Measurements from ENCODE around the gene TUBD1.
A peak's percentile ranks its signal among the peaks of the same experiment; 100 is the strongest.
"Not testable (repeated sequence)": the region's sequence is repeated elsewhere in the genome, so short reads cannot be mapped to it uniquely, and the experiment has no call there.

TUBD1 gene, protein sequence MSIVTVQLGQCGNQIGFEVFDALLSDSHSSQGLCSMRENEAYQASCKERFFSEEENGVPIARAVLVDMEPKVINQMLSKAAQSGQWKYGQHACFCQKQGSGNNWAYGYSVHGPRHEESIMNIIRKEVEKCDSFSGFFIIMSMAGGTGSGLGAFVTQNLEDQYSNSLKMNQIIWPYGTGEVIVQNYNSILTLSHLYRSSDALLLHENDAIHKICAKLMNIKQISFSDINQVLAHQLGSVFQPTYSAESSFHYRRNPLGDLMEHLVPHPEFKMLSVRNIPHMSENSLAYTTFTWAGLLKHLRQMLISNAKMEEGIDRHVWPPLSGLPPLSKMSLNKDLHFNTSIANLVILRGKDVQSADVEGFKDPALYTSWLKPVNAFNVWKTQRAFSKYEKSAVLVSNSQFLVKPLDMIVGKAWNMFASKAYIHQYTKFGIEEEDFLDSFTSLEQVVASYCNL

GRCh38 chr17:59892924-59893675 lies at the start of gene TUBD1, which contains the start of gene RPS6KB1:
TUBD1 (minus strand) TSS chr17:59892943; CDS start chr17:59891002, 1,941 bp downstream.
RPS6KB1 (plus strand) TSS chr17:59893121; CDS start chr17:59893185, 64 bp downstream.
- Histone ChIP-seq H3K36me3 (ENCODE audit: control insufficient read depth in 5 of 5, insufficient read depth in 5 of 5, low read length in 5 of 5) (peaks cover 3 to 9% (median 3%) of the 10 kb centered on the region in 5 donors), H3K27me3 (ENCODE audit: control insufficient read depth in 5 of 5, insufficient read depth in 4 of 5, low read length in 5 of 5) (no peaks in the 10 kb centered on the region), H3K9me3 (ENCODE audit: control insufficient read depth in 5 of 5, low read length in 5 of 5) (no peaks in the 10 kb centered on the region), H3K4me3 (ENCODE audit: low read depth in 1 of 5, low read length in 5 of 5) (peak within 1 kb of the TSS; percentile 81 to 94 (median 89)), H3K27ac (ENCODE audit: low read depth, low read length) (peak within 1 kb of the TSS; percentile 91), H3K9ac (ENCODE audit: low read length in 5 of 5) (peak within 1 kb of the TSS; percentile 68 to 98 (median 98)), H3K4me1 (ENCODE audit: control insufficient read depth in 5 of 5, insufficient read depth in 5 of 5, low read length in 5 of 5) (peaks cover 0 to 27% (median 23%) of the 10 kb centered on the region in 5 donors)

- Histone ChIP-seq H3K9ac (ENCODE audit: low read length in 5 of 5) (no peak overlapping the region), H3K27me3 (ENCODE audit: control insufficient read depth in 5 of 5, insufficient read depth in 4 of 5, low read length in 5 of 5) (no peaks in the 10 kb centered on the region), H3K4me3 (ENCODE audit: low read depth in 1 of 5, low read length in 5 of 5) (no peak overlapping the region), H3K27ac (ENCODE audit: low read depth, low read length) (no peak overlapping the region), H3K9me3 (ENCODE audit: control insufficient read depth in 5 of 5, low read length in 5 of 5) (no peaks in the 10 kb centered on the region), H3K36me3 (ENCODE audit: control insufficient read depth in 5 of 5, insufficient read depth in 5 of 5, low read length in 5 of 5) (peaks cover 23 to 72% (median 50%) of the 10 kb centered on the region in 5 donors), H3K4me1 (ENCODE audit: control insufficient read depth in 5 of 5, insufficient read depth in 5 of 5, low read length in 5 of 5) (peaks cover 0 to 2% (median 0%) of the 10 kb centered on the region in 5 donors)
These were observed 48.4 kb upstream of the TUBD1 start for GRCh38 chr17:59941131-59941530.

DNA sequence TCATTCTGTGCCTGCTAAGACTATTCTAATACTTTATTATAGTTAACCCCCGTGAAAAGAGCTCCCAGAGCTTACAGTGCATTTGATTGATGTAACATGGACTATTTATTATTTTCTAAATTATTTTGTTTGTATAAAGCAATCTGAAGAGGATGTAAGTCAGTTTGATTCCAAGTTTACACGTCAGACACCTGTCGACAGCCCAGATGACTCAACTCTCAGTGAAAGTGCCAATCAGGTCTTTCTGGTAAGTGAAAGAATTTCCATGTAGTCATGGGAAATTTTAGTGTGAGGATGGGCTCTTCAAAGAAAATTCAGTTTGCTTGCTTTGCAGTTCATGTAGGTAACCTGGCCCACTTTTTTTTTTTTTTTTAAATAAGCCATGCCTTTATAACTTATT lies 48.0 kb upstream of the TUBD1 start:
- H3K9me3 ChIP-seq (ENCODE audit: control insufficient read depth in 5 of 5, low read length in 5 of 5); H3K27ac ChIP-seq (ENCODE audit: low read depth, low read length); H3K9ac ChIP-seq (ENCODE audit: low read length in 5 of 5); H3K27me3 ChIP-seq (ENCODE audit: control insufficient read depth in 5 of 5, insufficient read depth in 4 of 5, low read length in 5 of 5); H3K4me3 ChIP-seq (ENCODE audit: low read depth in 1 of 5, low read length in 5 of 5); H3K4me1 ChIP-seq (ENCODE audit: control insufficient read depth in 5 of 5, insufficient read depth in 5 of 5, low read length in 5 of 5): not testable (repeated sequence)
- H3K36me3 ChIP-seq (ENCODE audit: control insufficient read depth in 5 of 5, insufficient read depth in 5 of 5, low read length in 5 of 5) = peaks cover 19 to 72% (median 50%) of the 10 kb centered on the region in 5 donors

DNA sequence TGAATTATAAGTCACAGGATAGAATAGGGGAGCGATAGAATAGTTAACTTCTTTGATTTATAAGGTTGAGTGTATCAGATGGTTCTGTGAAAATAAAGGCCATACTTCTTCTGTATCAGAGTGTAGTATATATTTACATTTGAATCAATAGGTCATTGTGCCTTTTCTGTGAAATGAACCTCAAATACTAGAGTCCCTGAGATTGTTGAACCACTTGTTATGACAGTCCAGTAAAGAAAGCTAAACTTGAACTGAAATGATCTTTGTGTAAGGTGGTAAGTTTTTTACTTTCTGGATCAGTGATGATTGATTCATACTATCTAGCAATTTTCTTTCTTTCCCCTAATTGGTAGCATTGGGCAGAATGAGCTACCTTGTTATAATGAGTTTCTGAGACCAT lies 40.6 kb upstream of the TUBD1 start:
- not testable (repeated sequence) for H3K4me1 ChIP-seq (ENCODE audit: control insufficient read depth in 5 of 5, insufficient read depth in 5 of 5, low read length in 5 of 5); H3K4me3 ChIP-seq (ENCODE audit: low read depth in 1 of 5, low read length in 5 of 5); H3K27ac ChIP-seq (ENCODE audit: low read depth, low read length); H3K9ac ChIP-seq (ENCODE audit: low read length in 5 of 5); H3K9me3 ChIP-seq (ENCODE audit: control insufficient read depth in 5 of 5, low read length in 5 of 5); H3K27me3 ChIP-seq (ENCODE audit: control insufficient read depth in 5 of 5, insufficient read depth in 4 of 5, low read length in 5 of 5)
- peaks cover 32 to 80% (median 55%) of the 10 kb centered on the region in 5 donors for H3K36me3 ChIP-seq (ENCODE audit: control insufficient read depth in 5 of 5, insufficient read depth in 5 of 5, low read length in 5 of 5)

- peaks cover 30 to 73% (median 48%) of the 10 kb centered on the region in 5 donors for H3K36me3 ChIP-seq (ENCODE audit: control insufficient read depth in 5 of 5, insufficient read depth in 5 of 5, low read length in 5 of 5)
- H3K27me3 ChIP-seq (ENCODE audit: control insufficient read depth in 5 of 5, insufficient read depth in 4 of 5, low read length in 5 of 5); H3K4me3 ChIP-seq (ENCODE audit: low read depth in 1 of 5, low read length in 5 of 5); H3K4me1 ChIP-seq (ENCODE audit: control insufficient read depth in 5 of 5, insufficient read depth in 5 of 5, low read length in 5 of 5); H3K9ac ChIP-seq (ENCODE audit: low read length in 5 of 5); H3K9me3 ChIP-seq (ENCODE audit: control insufficient read depth in 5 of 5, low read length in 5 of 5); H3K27ac ChIP-seq (ENCODE audit: low read depth, low read length): not testable (repeated sequence)
These were observed 38.0 kb upstream of the TUBD1 start for GRCh38 chr17:59930768-59931167.

- not testable (repeated sequence) for H3K27me3 ChIP-seq (ENCODE audit: control insufficient read depth in 5 of 5, insufficient read depth in 4 of 5, low read length in 5 of 5); H3K4me1 ChIP-seq (ENCODE audit: control insufficient read depth in 5 of 5, insufficient read depth in 5 of 5, low read length in 5 of 5); H3K4me3 ChIP-seq (ENCODE audit: low read depth in 1 of 5, low read length in 5 of 5); H3K9me3 ChIP-seq (ENCODE audit: control insufficient read depth in 5 of 5, low read length in 5 of 5); H3K9ac ChIP-seq (ENCODE audit: low read length in 5 of 5); H3K27ac ChIP-seq (ENCODE audit: low read depth, low read length)
- peaks cover 34 to 71% (median 46%) of the 10 kb centered on the region in 5 donors for H3K36me3 ChIP-seq (ENCODE audit: control insufficient read depth in 5 of 5, insufficient read depth in 5 of 5, low read length in 5 of 5)
These were observed 37.4 kb upstream of the TUBD1 start for GRCh38 chr17:59930121-59930520.

DNA sequence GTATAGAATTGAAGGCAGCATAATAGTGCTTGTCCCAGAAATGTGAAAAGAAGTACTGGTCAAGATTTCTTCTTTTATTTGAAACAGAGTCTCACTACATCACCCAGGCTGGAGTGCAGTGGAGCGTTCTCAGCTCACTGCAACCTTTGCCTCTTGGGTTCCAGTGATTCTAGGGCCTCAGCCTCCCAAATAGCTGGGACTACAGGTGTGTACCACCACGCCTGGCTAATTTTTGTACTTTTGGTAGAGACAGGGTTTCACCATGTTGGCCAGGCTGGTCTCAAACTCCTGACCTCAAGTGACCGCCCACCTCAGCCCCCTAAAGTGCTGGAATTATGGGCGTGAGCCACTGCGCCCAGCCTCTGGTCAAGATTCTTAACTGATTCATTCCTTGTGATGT lies 27.9 kb upstream of the TUBD1 start:
- H3K9me3 ChIP-seq (ENCODE audit: control insufficient read depth in 5 of 5, low read length in 5 of 5); H3K27ac ChIP-seq (ENCODE audit: low read depth, low read length); H3K4me1 ChIP-seq (ENCODE audit: control insufficient read depth in 5 of 5, insufficient read depth in 5 of 5, low read length in 5 of 5); H3K27me3 ChIP-seq (ENCODE audit: control insufficient read depth in 5 of 5, insufficient read depth in 4 of 5, low read length in 5 of 5); H3K4me3 ChIP-seq (ENCODE audit: low read depth in 1 of 5, low read length in 5 of 5); H3K9ac ChIP-seq (ENCODE audit: low read length in 5 of 5): not testable (repeated sequence)
- H3K36me3 ChIP-seq (ENCODE audit: control insufficient read depth in 5 of 5, insufficient read depth in 5 of 5, low read length in 5 of 5) = peaks cover 14 to 70% (median 39%) of the 10 kb centered on the region in 5 donors

DNA sequence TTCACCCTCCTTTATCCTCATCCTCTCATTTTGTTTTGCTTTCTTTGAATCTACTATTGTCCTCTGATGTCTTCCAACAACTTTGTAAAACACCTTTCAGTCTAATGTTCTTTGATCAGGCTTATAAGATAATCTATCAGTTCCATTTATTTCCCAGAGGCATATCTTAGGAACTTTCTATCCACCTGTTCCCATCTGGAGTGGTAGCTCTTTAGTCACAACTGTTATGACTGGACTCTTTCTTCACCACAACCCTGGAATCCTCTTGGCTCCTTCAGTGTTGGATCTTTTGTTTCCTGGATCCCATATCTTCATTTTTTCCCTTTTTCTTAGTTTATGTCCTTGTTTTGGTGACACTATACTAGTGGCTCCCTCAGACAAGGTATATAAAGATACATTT lies 23.7 kb upstream of the TUBD1 start:
- Histone ChIP-seq H3K4me1 (ENCODE audit: control insufficient read depth in 5 of 5, insufficient read depth in 5 of 5, low read length in 5 of 5) (no peaks in the 10 kb centered on the region), H3K27me3 (ENCODE audit: control insufficient read depth in 5 of 5, insufficient read depth in 4 of 5, low read length in 5 of 5) (no peaks in the 10 kb centered on the region), H3K27ac (ENCODE audit: low read depth, low read length) (no peak overlapping the region), H3K9ac (ENCODE audit: low read length in 5 of 5) (no peak overlapping the region), H3K9me3 (ENCODE audit: control insufficient read depth in 5 of 5, low read length in 5 of 5) (no peaks in the 10 kb centered on the region), H3K36me3 (ENCODE audit: control insufficient read depth in 5 of 5, insufficient read depth in 5 of 5, low read length in 5 of 5) (peaks cover 23 to 67% (median 52%) of the 10 kb centered on the region in 5 donors), H3K4me3 (ENCODE audit: low read depth in 1 of 5, low read length in 5 of 5) (no peak overlapping the region)

DNA sequence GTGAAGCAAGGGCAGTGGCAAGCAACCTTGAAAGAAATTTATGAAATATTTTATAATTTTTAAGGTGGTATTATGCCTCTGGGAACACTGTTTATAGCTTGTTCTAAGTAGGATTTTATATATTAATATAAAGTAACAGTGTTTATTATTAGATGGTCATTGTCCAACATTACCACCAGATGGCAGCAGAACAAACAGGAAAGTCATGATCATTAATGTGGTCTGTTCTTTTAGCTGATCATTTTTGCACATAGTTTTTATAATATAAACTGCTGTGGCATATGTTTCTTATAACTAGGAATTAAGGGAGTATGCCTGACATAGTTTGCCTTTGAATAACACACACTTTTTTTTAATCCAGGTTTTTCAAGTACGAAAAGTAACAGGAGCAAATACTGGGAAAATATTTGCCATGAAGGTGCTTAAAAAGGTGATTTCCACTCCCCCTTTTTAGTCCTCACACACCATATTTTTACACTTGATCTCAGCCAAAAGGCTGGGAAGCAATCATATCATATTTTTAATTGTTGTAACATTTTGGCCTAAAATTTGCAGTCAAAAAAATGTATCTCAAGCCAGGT lies 21.6 kb upstream of the TUBD1 start:
- Histone ChIP-seq H3K4me1 (ENCODE audit: control insufficient read depth in 5 of 5, insufficient read depth in 5 of 5, low read length in 5 of 5) (no peaks in the 10 kb centered on the region), H3K4me3 (ENCODE audit: low read depth in 1 of 5, low read length in 5 of 5) (no peak overlapping the region), H3K9ac (ENCODE audit: low read length in 5 of 5) (no peak overlapping the region), H3K27me3 (ENCODE audit: control insufficient read depth in 5 of 5, insufficient read depth in 4 of 5, low read length in 5 of 5) (no peaks in the 10 kb centered on the region), H3K27ac (ENCODE audit: low read depth, low read length) (no peak overlapping the region), H3K9me3 (ENCODE audit: control insufficient read depth in 5 of 5, low read length in 5 of 5) (no peaks in the 10 kb centered on the region), H3K36me3 (ENCODE audit: control insufficient read depth in 5 of 5, insufficient read depth in 5 of 5, low read length in 5 of 5) (peaks cover 21 to 51% (median 38%) of the 10 kb centered on the region in 5 donors)

DNA sequence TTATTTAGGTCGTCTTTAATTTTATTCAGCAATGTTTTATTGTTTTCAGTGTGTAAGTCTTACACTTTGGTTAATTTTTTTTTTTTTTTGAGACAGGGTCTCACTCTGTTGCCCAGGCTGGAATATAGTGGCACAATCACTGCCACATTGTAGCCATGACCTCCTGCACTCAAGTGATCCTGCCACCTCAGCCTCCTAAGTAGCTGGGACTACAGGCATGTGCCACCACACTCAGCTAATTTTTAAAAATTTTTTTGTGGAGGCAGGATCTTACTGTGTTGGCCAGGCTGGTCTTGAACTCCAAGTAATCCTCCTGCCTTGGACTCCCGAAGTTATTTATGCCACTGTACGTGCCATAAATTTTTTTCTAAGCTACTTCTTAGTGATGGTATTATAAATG lies 14.7 kb upstream of the TUBD1 start:
- Histone ChIP-seq H3K9me3 (ENCODE audit: control insufficient read depth in 5 of 5, low read length in 5 of 5) (no peaks in the 10 kb centered on the region), H3K36me3 (ENCODE audit: control insufficient read depth in 5 of 5, insufficient read depth in 5 of 5, low read length in 5 of 5) (peaks cover 0 to 5% (median 4%) of the 10 kb centered on the region in 5 donors), H3K4me1 (ENCODE audit: control insufficient read depth in 5 of 5, insufficient read depth in 5 of 5, low read length in 5 of 5) (no peaks in the 10 kb centered on the region), H3K9ac (ENCODE audit: low read length in 5 of 5) (no peak overlapping the region), H3K27me3 (ENCODE audit: control insufficient read depth in 5 of 5, insufficient read depth in 4 of 5, low read length in 5 of 5) (no peaks in the 10 kb centered on the region), H3K4me3 (ENCODE audit: low read depth in 1 of 5, low read length in 5 of 5) (no peak overlapping the region), H3K27ac (ENCODE audit: low read depth, low read length) (no peak overlapping the region)
